Mucosa of stomach (tissue), 1 donor: ENCODE measurements around the gene PDE3B.
"Not testable (repeated sequence)": the region's sequence is repeated elsewhere in the genome, so short reads cannot be mapped to it uniquely, and the experiment has no call there.

Source experiments
- H3K27me3 ChIP-seq: one replicate; pipeline ENCODE4 v1.7.0; 2013; ENCODE audit warnings: mild to moderate bottlenecking, low read length; ENCODE audit not compliant: control insufficient read depth, insufficient read depth
- H3K36me3 ChIP-seq: one replicate; pipeline ENCODE4 v1.7.0; 2013; ENCODE audit warnings: low read length; ENCODE audit not compliant: control insufficient read depth, insufficient read depth
- H3K4me1 ChIP-seq: one replicate; pipeline ENCODE4 v1.7.0; 2013; ENCODE audit warnings: mild to moderate bottlenecking, low read length; ENCODE audit not compliant: control insufficient read depth, insufficient read depth
- H3K4me3 ChIP-seq: one replicate; pipeline ENCODE4 v1.7.0; 2013; ENCODE audit warnings: low read length
- H3K9ac ChIP-seq: one replicate; pipeline ENCODE4 v1.7.0; 2013; ENCODE audit warnings: mild to moderate bottlenecking, low read length, moderate library complexity
- H3K9me3 ChIP-seq: one replicate; pipeline ENCODE4 v1.7.0; 2013; ENCODE audit warnings: mild to moderate bottlenecking, low read length, moderate library complexity; ENCODE audit not compliant: control insufficient read depth
- donor health status: Pancreatic carcinoma.

PDE3B gene

GRCh38 chr11:14669499-14669898, 25.9 kb downstream of the PDE3B start:
- no peaks in the 10 kb centered on the region for H3K27me3 ChIP-seq
- no peak overlapping the region for H3K4me3 ChIP-seq
- no peaks in the 10 kb centered on the region for H3K9me3 ChIP-seq
- H3K4me1 ChIP-seq = no peaks in the 10 kb centered on the region
- H3K36me3 ChIP-seq = no peaks in the 10 kb centered on the region
- no peak overlapping the region for H3K9ac ChIP-seq

GRCh38 chr11:14669958-14670357, 26.4 kb downstream of the PDE3B start:
- Histone ChIP-seq H3K9me3 (no peaks in the 10 kb centered on the region), H3K4me3 (no peak overlapping the region), H3K36me3 (no peaks in the 10 kb centered on the region), H3K4me1 (no peaks in the 10 kb centered on the region), H3K27me3 (no peaks in the 10 kb centered on the region), H3K9ac (no peak overlapping the region)

GRCh38 chr11:14672635-14673034, 29.0 kb downstream of the PDE3B start:
- no peaks in the 10 kb centered on the region for H3K36me3 ChIP-seq
- no peaks in the 10 kb centered on the region for H3K9me3 ChIP-seq
- no peaks in the 10 kb centered on the region for H3K4me1 ChIP-seq
- H3K9ac ChIP-seq = no peak overlapping the region
- H3K27me3 ChIP-seq = no peaks in the 10 kb centered on the region
- no peak overlapping the region for H3K4me3 ChIP-seq

GRCh38 chr11:14673421-14673820, 29.8 kb downstream of the PDE3B start:
- no peak overlapping the region for H3K4me3 ChIP-seq
- H3K9ac ChIP-seq = no peak overlapping the region
- no peaks in the 10 kb centered on the region for H3K36me3 ChIP-seq
- no peaks in the 10 kb centered on the region for H3K4me1 ChIP-seq
- H3K27me3 ChIP-seq = no peaks in the 10 kb centered on the region
- no peaks in the 10 kb centered on the region for H3K9me3 ChIP-seq

- Histone ChIP-seq H3K27me3 (no peaks in the 10 kb centered on the region), H3K4me3 (no peak overlapping the region), H3K9ac (no peak overlapping the region), H3K9me3 (no peaks in the 10 kb centered on the region), H3K4me1 (no peaks in the 10 kb centered on the region), H3K36me3 (no peaks in the 10 kb centered on the region)
These were observed 30.3 kb downstream of the PDE3B start for GRCh38 chr11:14673824-14674405.

- Histone ChIP-seq H3K4me1 (no peaks in the 10 kb centered on the region), H3K9ac (no peak overlapping the region), H3K9me3 (no peaks in the 10 kb centered on the region), H3K36me3 (no peaks in the 10 kb centered on the region), H3K27me3 (no peaks in the 10 kb centered on the region), H3K4me3 (no peak overlapping the region)
These were observed 32.5 kb downstream of the PDE3B start for GRCh38 chr11:14676068-14676467.

- Histone ChIP-seq H3K4me3 (no peak overlapping the region), H3K9me3 (no peaks in the 10 kb centered on the region), H3K27me3 (no peaks in the 10 kb centered on the region)
These were observed 33.5 kb downstream of the PDE3B start for GRCh38 chr11:14677146-14677545.

GRCh38 chr11:14678350-14678749, 34.7 kb downstream of the PDE3B start:
- Histone ChIP-seq H3K36me3 (no peaks in the 10 kb centered on the region), H3K4me1 (no peaks in the 10 kb centered on the region), H3K9ac (no peak overlapping the region), H3K27me3 (no peaks in the 10 kb centered on the region), H3K4me3 (no peak overlapping the region), H3K9me3 (no peaks in the 10 kb centered on the region)

More at GRCh38 chr11:14677146-14677545, 33.5 kb downstream of the PDE3B start:
- Histone ChIP-seq H3K9ac (no peak overlapping the region), H3K4me1 (no peaks in the 10 kb centered on the region), H3K36me3 (no peaks in the 10 kb centered on the region)

GRCh38 chr11:14679662-14680061, 36.1 kb downstream of the PDE3B start:
- Histone ChIP-seq H3K9ac (no peak overlapping the region), H3K9me3 (no peaks in the 10 kb centered on the region), H3K4me1 (no peaks in the 10 kb centered on the region), H3K36me3 (no peaks in the 10 kb centered on the region), H3K27me3 (no peaks in the 10 kb centered on the region), H3K4me3 (no peak overlapping the region)

- H3K9ac ChIP-seq, H3K4me3 ChIP-seq, H3K9me3 ChIP-seq, H3K36me3 ChIP-seq, H3K4me1 ChIP-seq, H3K27me3 ChIP-seq: not testable (repeated sequence)
These were observed 40.8 kb downstream of the PDE3B start for GRCh38 chr11:14684234-14684915.

- H3K36me3 ChIP-seq = no peaks in the 10 kb centered on the region
- no peaks in the 10 kb centered on the region for H3K9me3 ChIP-seq
- H3K9ac ChIP-seq = no peak overlapping the region
- no peak overlapping the region for H3K4me3 ChIP-seq
- no peaks in the 10 kb centered on the region for H3K27me3 ChIP-seq
- H3K4me1 ChIP-seq = no peaks in the 10 kb centered on the region
These were observed 43.9 kb downstream of the PDE3B start for GRCh38 chr11:14687456-14687855.

- no peaks in the 10 kb centered on the region for H3K36me3 ChIP-seq
- no peak overlapping the region for H3K4me3 ChIP-seq
These were observed 44.5 kb downstream of the PDE3B start for GRCh38 chr11:14687943-14688627.

More at GRCh38 chr11:14687943-14688627, 44.5 kb downstream of the PDE3B start:
- Histone ChIP-seq H3K9me3 (no peaks in the 10 kb centered on the region), H3K9ac (no peak overlapping the region), H3K4me1 (no peaks in the 10 kb centered on the region), H3K27me3 (no peaks in the 10 kb centered on the region)
